ENCODE results near the gene ZNF318. TPM values are rescaled to one million over a fixed set of nuclear protein-coding genes. Genes with fewer than 3 reads are reported as not detected.

Gene ZNF318
- total and polyA plus RNA-seq, 2 donors (not counting 1 experiment from before 2014, with no cell fraction given), result 79.7 to 91.8 TPM

DNA sequence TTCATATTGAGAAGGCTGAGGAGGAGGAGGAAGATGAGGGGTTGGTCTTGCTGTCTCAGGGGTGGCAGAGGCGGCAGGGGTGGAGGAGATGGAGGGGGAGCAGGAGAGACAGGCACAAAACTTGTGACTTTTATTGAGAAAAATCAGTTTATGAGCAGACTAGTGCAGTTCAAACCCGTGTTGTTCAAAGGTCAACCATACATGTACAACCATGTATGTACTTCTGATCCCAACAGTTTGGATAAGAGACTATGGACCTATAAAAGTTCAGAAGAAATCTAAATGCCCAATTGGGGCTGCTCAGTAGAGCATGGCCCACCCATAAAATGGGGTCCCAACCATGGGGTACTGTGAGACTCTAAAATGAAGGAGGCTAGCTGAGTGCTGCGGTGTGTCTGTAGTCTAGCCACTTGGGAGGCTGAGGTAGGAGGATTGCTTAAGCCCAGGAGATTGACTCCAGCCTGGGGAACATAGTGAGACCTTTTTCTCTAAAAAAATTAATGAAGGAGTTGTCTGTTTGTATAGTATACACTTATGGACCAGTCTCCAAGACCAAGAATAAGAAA, 79.0 kb downstream of the ZNF318 start:
- no peak overlapping the region for H3K27ac ChIP-seq (ENCODE audit: low read length in 2 of 2)
- Mint-ChIP-seq H3K27me3 (peaks cover 19% of the 10 kb centered on the region), H3K4me3 (no peak overlapping the region), H3K4me1 (peaks cover 5% of the 10 kb centered on the region), H3K27ac (no peak overlapping the region), H3K9me3 (ENCODE audit: insufficient read depth) (no peaks in the 10 kb centered on the region)
- H3K4me2 ChIP-seq (replicated peaks; ENCODE audit: low read depth, low read length, poor library complexity, severe bottlenecking), result no peak overlapping the region
- no peaks in the 10 kb centered on the region for H3K36me3 ChIP-seq (replicated peaks in 1 of 2; ENCODE audit: control extremely low read depth in 1 of 2, control insufficient read depth in 1 of 2, extremely low read depth in 1 of 2, insufficient read depth in 2 of 2, low read length in 1 of 2)
- ChIA-PET POLR2A (no interaction called here), CTCF (interaction anchor here (1.8 kb wide), 1 partner anchor 17 kb away, joined by 4 read pairs; no protein-coding TSS in a partner anchor)
- intact Hi-C loops (cut with micrococcal nuclease), result no loop called here
- no peak overlapping the region for H2AFZ ChIP-seq (ENCODE audit: insufficient read depth, low read depth, low read length, poor library complexity, severe bottlenecking)
- no peaks in the 10 kb centered on the region for H4K20me1 ChIP-seq (ENCODE audit: control insufficient read depth, insufficient read depth, low read length, poor library complexity, severe bottlenecking)
- no peaks in the 10 kb centered on the region for H3K9me3 ChIP-seq (ENCODE audit: control extremely low read depth in 1 of 3, control insufficient read depth in 2 of 3, insufficient read depth in 1 of 3, low read length in 2 of 3)
- H3K9ac ChIP-seq (ENCODE audit: low read length), result no peak overlapping the region
- no peak overlapping the region for H3K4me3 ChIP-seq (ENCODE audit: control extremely low read depth in 1 of 5, extremely low read depth in 1 of 5, insufficient read depth in 1 of 5, low read depth in 2 of 5, low read length in 4 of 5)
- WGBS (ENCODE audit: insufficient coverage), result 60% methylated on average over 2 of the region's 3 CpGs
- H3K79me2 ChIP-seq (ENCODE audit: control insufficient read depth, insufficient read depth, low read length), result no peaks in the 10 kb centered on the region
- DNase-seq (no peak), ATAC-seq (ENCODE audit: low read depth) (no peak)
- TF ChIP-seq, protein P1, sequence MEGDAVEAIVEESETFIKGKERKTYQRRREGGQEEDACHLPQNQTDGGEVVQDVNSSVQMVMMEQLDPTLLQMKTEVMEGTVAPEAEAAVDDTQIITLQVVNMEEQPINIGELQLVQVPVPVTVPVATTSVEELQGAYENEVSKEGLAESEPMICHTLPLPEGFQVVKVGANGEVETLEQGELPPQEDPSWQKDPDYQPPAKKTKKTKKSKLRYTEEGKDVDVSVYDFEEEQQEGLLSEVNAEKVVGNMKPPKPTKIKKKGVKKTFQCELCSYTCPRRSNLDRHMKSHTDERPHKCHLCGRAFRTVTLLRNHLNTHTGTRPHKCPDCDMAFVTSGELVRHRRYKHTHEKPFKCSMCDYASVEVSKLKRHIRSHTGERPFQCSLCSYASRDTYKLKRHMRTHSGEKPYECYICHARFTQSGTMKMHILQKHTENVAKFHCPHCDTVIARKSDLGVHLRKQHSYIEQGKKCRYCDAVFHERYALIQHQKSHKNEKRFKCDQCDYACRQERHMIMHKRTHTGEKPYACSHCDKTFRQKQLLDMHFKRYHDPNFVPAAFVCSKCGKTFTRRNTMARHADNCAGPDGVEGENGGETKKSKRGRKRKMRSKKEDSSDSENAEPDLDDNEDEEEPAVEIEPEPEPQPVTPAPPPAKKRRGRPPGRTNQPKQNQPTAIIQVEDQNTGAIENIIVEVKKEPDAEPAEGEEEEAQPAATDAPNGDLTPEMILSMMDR (IDR thresholded peaks at IDR 0.05), result no peak
- TF ChIP-seq EZH2 (IDR thresholded peaks at IDR 0.05; ENCODE audit: borderline replicate concordance, insufficient read depth, low read depth, low read length, poor library complexity, severe bottlenecking), result no peak
- no peaks in the 10 kb centered on the region for H3K4me1 ChIP-seq (ENCODE audit: control insufficient read depth in 2 of 2, insufficient read depth in 2 of 2, low read length in 2 of 2)
- peaks cover 0 to 14% (median 5%) of the 10 kb centered on the region in 4 experiments for H3K27me3 ChIP-seq (replicated peaks in 1 of 4; ENCODE audit: control extremely low read depth in 1 of 4, control insufficient read depth in 3 of 4, insufficient read depth in 4 of 4, low read length in 3 of 4)

Data from B cell (primary cell).